Measurements from ENCODE around the gene GAMT. TPM values are rescaled to one million over a fixed set of nuclear protein-coding genes. Genes with fewer than 3 reads are reported as not detected.

The GAMT gene
- total and polyA plus RNA-seq, 2 donors (not counting 3 experiments of a cell fraction or from before 2014, with no cell fraction given), result 22.1 to 36.9 TPM

DNA sequence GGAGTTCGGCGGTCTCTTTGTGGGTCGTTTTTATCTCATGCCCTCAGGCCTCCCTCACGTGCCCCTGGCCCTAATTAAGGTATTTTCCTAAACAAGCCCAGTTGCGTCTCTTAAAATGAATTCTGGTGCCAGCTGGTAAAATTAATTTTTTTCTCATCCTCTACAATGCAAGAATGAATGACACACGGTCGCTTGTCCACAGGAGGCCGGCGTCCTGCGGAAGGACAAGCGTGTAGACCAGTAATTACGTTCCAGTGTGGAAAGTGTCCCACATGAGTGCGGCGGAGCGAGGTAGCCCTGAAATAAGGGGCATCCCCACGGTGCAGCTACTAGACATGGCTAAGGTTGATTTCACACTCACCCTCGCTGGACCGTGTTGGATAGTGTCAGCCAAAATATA is 52.1 kb downstream of the GAMT start:
- no peak overlapping the region for H3K9ac ChIP-seq (replicated peaks; ENCODE audit: extremely low read depth, insufficient read depth, low read length)
- CTCF ChIA-PET, result interaction anchor here (1.0 to 2.2 kb wide), 2 partner anchors 33 to 70 kb away, joined by 3 to 6 read pairs; no protein-coding TSS in a partner anchor
- FAIRE-seq (no peak), DNase-seq (ENCODE audit: low read depth, low spot score) (no peak)
- peaks cover 2% of the 10 kb centered on the region for H3K4me1 ChIP-seq (ENCODE audit: control insufficient read depth, extremely low read depth, insufficient read depth, low read length)
- H3K36me3 ChIP-seq (ENCODE audit: control insufficient read depth in 2 of 2, extremely low read depth in 1 of 2, insufficient read depth in 2 of 2, low read length in 2 of 2), result no peaks in the 10 kb centered on the region
- H3K79me2 ChIP-seq (ENCODE audit: control insufficient read depth, insufficient read depth, low read length), result no peaks in the 10 kb centered on the region
- H3K27me3 ChIP-seq (ENCODE audit: control insufficient read depth in 2 of 2, insufficient read depth in 2 of 2, low read length in 2 of 2), result no peaks in the 10 kb centered on the region
- POLR2A ChIA-PET, result no interaction called here
- intact Hi-C loops (cut with micrococcal nuclease) (no loop called here), dilution Hi-C loops (cut with MboI; ENCODE audit: extremely low pct_ligation_motif_present, low sequenced_read_pairs) (no loop called here)
- no peak overlapping the region for H2AFZ ChIP-seq (ENCODE audit: low read depth, low read length)
- H3K4me2 ChIP-seq (ENCODE audit: insufficient read depth, low read length), result no peak overlapping the region
- TF ChIP-seq JUN (IDR thresholded peaks at IDR 0.05; ENCODE audit: borderline replicate concordance, insufficient read depth, insufficient read length, low read depth) (no peak), MYC (IDR thresholded peaks at IDR 0.05; ENCODE audit: low read depth, low read length) (no peak), GATA2 (IDR thresholded peaks at IDR 0.05; ENCODE audit: insufficient read depth, insufficient read length, low read depth, low read length) (no peak), FOS (IDR thresholded peaks at IDR 0.05; ENCODE audit: borderline replicate concordance, insufficient read depth, low read length) (no peak), EZH2 (IDR thresholded peaks at IDR 0.05; ENCODE audit: borderline replicate concordance, low read depth, low read length, severe bottlenecking) (no peak)
- TF ChIP-seq, protein P1, sequence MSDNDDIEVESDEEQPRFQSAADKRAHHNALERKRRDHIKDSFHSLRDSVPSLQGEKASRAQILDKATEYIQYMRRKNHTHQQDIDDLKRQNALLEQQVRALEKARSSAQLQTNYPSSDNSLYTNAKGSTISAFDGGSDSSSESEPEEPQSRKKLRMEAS (IDR thresholded peaks at IDR 0.05; ENCODE audit: insufficient read depth, insufficient read length), result no peak
- H3K9me3 ChIP-seq (replicated peaks; ENCODE audit: control insufficient read depth, insufficient read depth, low read length), result no peaks in the 10 kb centered on the region
- no peaks in the 10 kb centered on the region for H3K9me1 ChIP-seq (replicated peaks; ENCODE audit: control insufficient read depth, extremely low read depth, insufficient read depth, low read length)
- no peak overlapping the region for H3K27ac ChIP-seq (ENCODE audit: insufficient read depth, low read depth, low read length)
- H3K4me3 ChIP-seq (replicated peaks in 1 of 3; ENCODE audit: insufficient read depth in 1 of 3, low read depth in 1 of 3, low read length in 3 of 3), result no peak overlapping the region
- no TSS peak for BruUV-seq (replicated peaks)
- H4K20me1 ChIP-seq (replicated peaks; ENCODE audit: control insufficient read depth, extremely low read depth, insufficient read depth, low read length), result no peaks in the 10 kb centered on the region

Other genes with a start within 250 kb of the GAMT start
- gene SBNO2, start 227.3 kb downstream of the GAMT start, total RNA-seq, result 63.8 and 65.7 TPM in 2 replicates
- 31.4 and 35.8 TPM in 2 replicates for gene SBNO2, start 227.3 kb downstream of the GAMT start, polyA plus RNA-seq
- gene STK11, start 195.8 kb downstream of the GAMT start, total RNA-seq, result 67.1 and 75.4 TPM in 2 replicates
- 39.4 and 48.3 TPM in 2 replicates for gene STK11, start 195.8 kb downstream of the GAMT start, polyA plus RNA-seq
- 9.2 and 9.6 TPM in 2 replicates for gene CBARP, start 163.5 kb downstream of the GAMT start, total RNA-seq
- gene CBARP, start 163.5 kb downstream of the GAMT start, polyA plus RNA-seq, result 3.5 and 4.4 TPM in 2 replicates
- 190 and 192 TPM in 2 replicates for gene ATP5F1D, start 159.8 kb downstream of the GAMT start, total RNA-seq
- 167 and 236 TPM in 2 replicates for gene ATP5F1D, start 159.8 kb downstream of the GAMT start, polyA plus RNA-seq
- gene MIDN, start 153.0 kb downstream of the GAMT start, total RNA-seq, result 85.9 and 107 TPM in 2 replicates
- gene MIDN, start 153.0 kb downstream of the GAMT start, polyA plus RNA-seq, result 20.0 and 23.6 TPM in 2 replicates
- gene CIRBP, start 132.2 kb downstream of the GAMT start, total RNA-seq, result 225 and 229 TPM in 2 replicates
- gene CIRBP, start 132.2 kb downstream of the GAMT start, polyA plus RNA-seq, result 267 and 439 TPM in 2 replicates
- 46.7 and 47.5 TPM in 2 replicates for gene FAM174C, start 126.0 kb downstream of the GAMT start, total RNA-seq
- gene FAM174C, start 126.0 kb downstream of the GAMT start, polyA plus RNA-seq, result 83.9 and 127 TPM in 2 replicates
- gene EFNA2, start 115.7 kb downstream of the GAMT start, total RNA-seq, result 1.1 and 2.5 TPM in 2 replicates
- 0.52 and 0.99 TPM in 2 replicates for gene EFNA2, start 115.7 kb downstream of the GAMT start, polyA plus RNA-seq
- gene NDUFS7, start 17.6 kb downstream of the GAMT start, total RNA-seq, result 95.8 and 101 TPM in 2 replicates
- gene NDUFS7, start 17.6 kb downstream of the GAMT start, polyA plus RNA-seq, result 224 and 352 TPM in 2 replicates
- gene DAZAP1, start 6.0 kb upstream of the GAMT start, total RNA-seq, result 177 and 187 TPM in 2 replicates
- 50.1 and 51.5 TPM in 2 replicates for gene DAZAP1, start 6.0 kb upstream of the GAMT start, polyA plus RNA-seq
- gene RPS15, start 36.9 kb upstream of the GAMT start, total RNA-seq, result 1,260 and 1,287 TPM in 2 replicates
- gene RPS15, start 36.9 kb upstream of the GAMT start, polyA plus RNA-seq, result 2,646 and 3,270 TPM in 2 replicates
- gene APC2, start 48.6 kb upstream of the GAMT start, total RNA-seq, result 0.04 and 0.23 TPM in 2 replicates
- 0.01 and 0.05 TPM in 2 replicates for gene APC2, start 48.6 kb upstream of the GAMT start, polyA plus RNA-seq
- gene C19orf25, start 77.7 kb upstream of the GAMT start, total RNA-seq, result 28.0 and 29.0 TPM in 2 replicates
- gene C19orf25, start 77.7 kb upstream of the GAMT start, polyA plus RNA-seq, result 34.6 and 40.3 TPM in 2 replicates
- gene PCSK4, start 88.8 kb upstream of the GAMT start, total RNA-seq, result 0.92 and 1.2 TPM in 2 replicates
- gene PCSK4, start 88.8 kb upstream of the GAMT start, polyA plus RNA-seq, result 1.7 TPM in 2 replicates
- 1.5 and 1.8 TPM in 2 replicates for gene REEP6, start 89.6 kb upstream of the GAMT start, total RNA-seq
- 1.3 and 1.5 TPM in 2 replicates for gene REEP6, start 89.6 kb upstream of the GAMT start, polyA plus RNA-seq
- not detected in 2 replicates for gene ADAMTSL5, start 111.5 kb upstream of the GAMT start, total RNA-seq
- gene ADAMTSL5, start 111.5 kb upstream of the GAMT start, polyA plus RNA-seq, result 0.07 TPM in 1 of 2 replicates, not detected in the other
- not detected in 2 replicates for gene PLK5, start 122.5 kb upstream of the GAMT start, total RNA-seq
- not detected in 2 replicates for gene PLK5, start 122.5 kb upstream of the GAMT start, polyA plus RNA-seq
- 96.7 and 98.5 TPM in 2 replicates for gene MEX3D, start 166.8 kb upstream of the GAMT start, total RNA-seq
- 30.0 and 45.7 TPM in 2 replicates for gene MEX3D, start 166.8 kb upstream of the GAMT start, polyA plus RNA-seq
- 120 and 121 TPM in 2 replicates for gene MBD3, start 191.3 kb upstream of the GAMT start, total RNA-seq
- 96.8 and 115 TPM in 2 replicates for gene MBD3, start 191.3 kb upstream of the GAMT start, polyA plus RNA-seq
- gene UQCR11, start 203.9 kb upstream of the GAMT start, total RNA-seq, result 210 and 223 TPM in 2 replicates
- gene UQCR11, start 203.9 kb upstream of the GAMT start, polyA plus RNA-seq, result 165 and 262 TPM in 2 replicates